Small intestine (tissue), 7 donors: ENCODE data around the gene CHID1. TPM values are rescaled to one million over a fixed set of nuclear protein-coding genes. Genes with fewer than 3 reads are reported as not detected.
A peak's percentile ranks its signal among the peaks of the same experiment; 100 is the strongest.

Source experiments
- DNase-seq, 2 donors: peaks; one replicate each; pipeline versions ENCODE4 v3.0.0 to v3.0.0-alpha.2; 2013
- FAIRE-seq: peaks from 2 replicates; lab custom pipeline; 2012; peaks lifted over from hg19 to GRCh38; lab: Jason Lieb, UNC
- H3K27ac ChIP-seq, 3 donors: one replicate each; pipeline ENCODE4 v1.5.1; 2013; ENCODE audit warnings: low read length in 2 of 3, mild to moderate bottlenecking in 2 of 3, control low read depth in 1 of 3, inconsistent platforms in 1 of 3, low read depth in 1 of 3, moderate library complexity in 1 of 3
- H3K27me3 ChIP-seq, 3 donors: one replicate each; pipeline ENCODE4 v1.6.1; 2013; ENCODE audit warnings: low read length in 3 of 3, inconsistent platforms in 1 of 3; ENCODE audit not compliant: control insufficient read depth in 3 of 3, insufficient read depth in 3 of 3
- H3K36me3 ChIP-seq, 3 donors: one replicate each; pipeline ENCODE4 v1.6.1; 2013; ENCODE audit warnings: low read length in 3 of 3, inconsistent platforms in 1 of 3, low read depth in 1 of 3, mild to moderate bottlenecking in 1 of 3, moderate library complexity in 1 of 3; ENCODE audit not compliant: control insufficient read depth in 3 of 3, insufficient read depth in 2 of 3
- H3K4me1 ChIP-seq, 3 donors: one replicate each; pipeline ENCODE4 v1.6.1; 2013; ENCODE audit warnings: low read length in 2 of 3, inconsistent platforms in 1 of 3, low read depth in 1 of 3, mild to moderate bottlenecking in 1 of 3, moderate library complexity in 1 of 3; ENCODE audit not compliant: control insufficient read depth in 3 of 3, insufficient read depth in 2 of 3
- H3K4me3 ChIP-seq, 3 donors: one replicate each; pipeline ENCODE4 v1.5.1; 2013; ENCODE audit warnings: low read length in 3 of 3, control low read depth in 1 of 3, inconsistent platforms in 1 of 3, low read depth in 1 of 3, mild to moderate bottlenecking in 1 of 3, moderate library complexity in 1 of 3
- H3K9me3 ChIP-seq, 2 donors: one replicate each; pipeline ENCODE4 v1.6.1; 2013; ENCODE audit warnings: low read depth in 1 of 2, low read length in 1 of 2; ENCODE audit not compliant: control insufficient read depth in 2 of 2, insufficient read depth in 1 of 2
- WGBS, 3 donors: extraction: QIAGEN DNeasy Blood & Tissue Kit; methylation state at CpG; one replicate each; pipeline ENCODE4 v1.1.7; 2013; 5-methylcytosine and 5-hydroxymethylcytosine counted together
- polyA plus RNA-seq, 4 donors: library from polyadenylated mRNA; stranded (reverse) in 3 of 4; unstranded in 1 of 4; fragments of 200-250 nt in 3 of 4; fragments of 120-200 nt in 1 of 4; gene quantifications; one replicate each; pipeline versions ENCODE4 v1.2.1 to v1.2.3, GENCODE V29; 2013
- donor health status: healthy with polysubstance abuse.
- donor health status: control.
- donor health status: control.
- donor health status: Bipolar disorder and iron deficiency.
- donor health status: healthy.

CHID1 gene
- polyA plus RNA-seq, 4 donors = 13.6 to 94.4 (median 42.1) TPM

DNA sequence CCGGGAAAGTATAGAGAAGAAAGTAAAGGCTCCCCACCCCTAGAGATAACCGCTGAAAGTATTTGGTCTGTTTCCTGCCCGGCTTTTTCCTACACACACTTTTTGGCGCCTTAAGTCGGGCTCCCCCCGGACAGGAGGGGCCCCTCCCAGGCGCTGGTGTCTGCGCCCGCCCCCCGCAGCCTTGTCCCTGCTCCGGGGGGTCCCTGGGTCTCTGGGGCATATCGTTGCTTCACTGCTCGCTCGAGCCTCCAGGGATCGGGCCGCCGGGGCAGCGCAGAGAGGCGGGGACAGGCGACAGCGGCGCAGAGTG lies 83.8 kb downstream of the CHID1 start:
- H3K27ac ChIP-seq = peak overlapping the region; percentile 91 to 98 (median 92)
- WGBS, 3 donors = 0 to 1% (median 0%) methylated on average over 14 to 22 of the region's 22 CpGs
- peaks cover 6 to 75% (median 9%) of the 10 kb centered on the region in 3 donors for H3K4me1 ChIP-seq
- FAIRE-seq = no peak
- H3K9me3 ChIP-seq = no peaks in the 10 kb centered on the region
- peaks cover 4 to 42% (median 13%) of the 10 kb centered on the region in 3 donors for H3K36me3 ChIP-seq
- no peak for DNase-seq
- H3K4me3 ChIP-seq = peak overlapping the region; percentile 53 to 75 (median 64)
- H3K27me3 ChIP-seq = peaks cover 0 to 15% (median 0%) of the 10 kb centered on the region in 3 donors

DNA sequence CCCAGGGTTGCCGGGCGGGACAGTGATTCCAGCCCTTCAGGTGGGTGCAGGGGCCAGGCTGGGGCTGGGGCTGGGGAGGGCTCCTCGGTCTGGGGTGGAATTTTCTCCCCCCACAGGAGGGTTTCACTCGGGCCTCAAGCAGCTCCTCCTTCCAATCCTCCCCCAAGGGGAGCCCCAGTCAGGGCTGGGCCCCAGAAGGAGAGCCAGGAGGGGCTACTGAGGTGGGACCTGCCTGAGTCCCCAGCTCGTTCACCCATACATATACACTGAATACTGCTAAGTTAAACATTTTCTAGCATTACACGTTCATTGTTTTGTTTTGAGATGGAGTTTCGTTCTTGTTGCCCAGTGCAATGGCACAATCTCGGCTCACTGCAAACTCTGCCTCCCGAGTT lies 84.4 kb downstream of the CHID1 start:
- WGBS, 3 donors = 25 to 57% (median 36%) methylated on average over 9 of the region's 9 CpGs
- Histone ChIP-seq H3K9me3 (no peaks in the 10 kb centered on the region), H3K36me3 (peaks cover 4 to 48% (median 13%) of the 10 kb centered on the region in 3 donors), H3K4me1 (peaks cover 6 to 74% (median 9%) of the 10 kb centered on the region in 3 donors), H3K4me3 (no peak overlapping the region), H3K27me3 (peaks cover 0 to 15% (median 0%) of the 10 kb centered on the region in 3 donors), H3K27ac (peak overlapping the region in 2 of 3 donors; percentile 92 to 98)
- DNase-seq (peak in 1 of 2 donors; percentile 57), FAIRE-seq (no peak)

DNA sequence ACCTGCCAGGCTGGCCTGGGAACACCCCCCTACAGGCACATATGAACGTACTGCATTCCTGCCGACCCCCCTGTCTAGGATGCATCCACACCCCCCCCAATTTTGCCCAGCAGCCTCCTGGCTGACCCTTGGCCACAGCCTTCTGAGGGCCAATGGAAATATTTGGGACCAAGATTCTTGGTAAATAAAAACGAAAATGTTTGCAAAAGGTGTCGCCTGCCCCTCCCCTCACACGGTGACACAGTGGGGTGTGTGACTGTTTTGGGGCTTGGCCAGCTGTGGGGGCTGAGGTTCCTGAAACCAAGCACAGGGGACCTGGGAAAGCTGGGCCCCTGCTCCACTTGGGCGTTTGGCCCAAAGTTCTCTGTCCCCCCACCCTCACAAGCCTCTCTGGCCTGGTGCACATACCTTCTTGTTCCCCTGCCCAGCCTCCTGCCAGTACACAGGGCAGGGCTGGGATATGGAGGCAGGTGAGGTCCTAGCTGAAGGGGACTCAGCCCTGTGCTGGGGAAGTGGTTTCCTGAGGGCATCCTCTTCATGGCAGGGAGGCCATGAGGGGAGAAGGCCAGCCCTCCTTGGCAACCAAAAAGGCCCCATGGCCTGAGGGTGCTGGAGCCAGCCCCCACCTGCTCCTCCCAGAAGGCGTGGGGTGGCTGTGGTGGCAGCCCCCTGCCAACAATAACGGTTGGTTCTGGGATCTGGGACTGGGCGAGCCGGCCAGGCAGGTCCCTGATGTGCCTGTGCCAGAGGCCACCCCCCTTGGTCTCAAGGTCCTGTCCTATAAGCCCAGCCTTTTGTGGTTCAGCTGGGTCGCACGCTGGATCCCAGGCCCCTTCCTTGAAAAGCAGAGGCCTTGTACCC lies 85.0 kb downstream of the CHID1 start:
- no peaks in the 10 kb centered on the region for H3K9me3 ChIP-seq
- H3K27me3 ChIP-seq = peaks cover 0 to 15% (median 0%) of the 10 kb centered on the region in 3 donors
- peaks cover 5 to 73% (median 6%) of the 10 kb centered on the region in 3 donors for H3K4me1 ChIP-seq
- no peak overlapping the region for H3K4me3 ChIP-seq
- no peak for FAIRE-seq
- WGBS, 3 donors = 30 to 67% (median 46%) methylated on average over 12 of the region's 12 CpGs
- H3K36me3 ChIP-seq = peaks cover 4 to 54% (median 13%) of the 10 kb centered on the region in 3 donors
- peak overlapping the region; percentile 16 to 98 (median 68) for H3K27ac ChIP-seq
- DNase-seq = peak; percentile 31 to 57

DNA sequence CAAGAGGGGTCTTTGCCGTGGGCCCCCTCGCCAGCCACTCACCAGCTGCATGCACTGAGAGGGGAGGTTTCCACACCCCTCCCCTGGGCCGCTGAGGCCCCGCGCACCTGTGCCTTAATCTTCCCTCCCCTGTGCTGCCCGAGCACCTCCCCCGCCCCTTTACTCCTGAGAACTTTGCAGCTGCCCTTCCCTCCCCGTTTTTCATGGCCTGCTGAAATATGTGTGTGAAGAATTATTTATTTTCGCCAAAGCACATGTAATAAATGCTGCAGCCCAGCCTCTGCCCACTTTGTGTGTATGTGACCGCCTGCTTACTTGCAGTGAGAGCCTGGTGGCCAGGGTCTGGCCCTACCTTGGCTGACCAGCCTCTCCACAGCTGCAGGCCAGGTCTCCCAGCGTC lies 85.7 kb downstream of the CHID1 start:
- no peaks in the 10 kb centered on the region for H3K9me3 ChIP-seq
- peaks cover 5 to 73% (median 6%) of the 10 kb centered on the region in 3 donors for H3K4me1 ChIP-seq
- H3K4me3 ChIP-seq = no peak overlapping the region
- DNase-seq = no peak
- 54 to 71% (median 59%) methylated on average over 10 to 11 of the region's 11 CpGs for WGBS, 3 donors
- no peak for FAIRE-seq
- H3K27ac ChIP-seq = no peak overlapping the region
- peaks cover 4 to 58% (median 13%) of the 10 kb centered on the region in 3 donors for H3K36me3 ChIP-seq
- H3K27me3 ChIP-seq = peaks cover 0 to 11% (median 0%) of the 10 kb centered on the region in 3 donors

DNA sequence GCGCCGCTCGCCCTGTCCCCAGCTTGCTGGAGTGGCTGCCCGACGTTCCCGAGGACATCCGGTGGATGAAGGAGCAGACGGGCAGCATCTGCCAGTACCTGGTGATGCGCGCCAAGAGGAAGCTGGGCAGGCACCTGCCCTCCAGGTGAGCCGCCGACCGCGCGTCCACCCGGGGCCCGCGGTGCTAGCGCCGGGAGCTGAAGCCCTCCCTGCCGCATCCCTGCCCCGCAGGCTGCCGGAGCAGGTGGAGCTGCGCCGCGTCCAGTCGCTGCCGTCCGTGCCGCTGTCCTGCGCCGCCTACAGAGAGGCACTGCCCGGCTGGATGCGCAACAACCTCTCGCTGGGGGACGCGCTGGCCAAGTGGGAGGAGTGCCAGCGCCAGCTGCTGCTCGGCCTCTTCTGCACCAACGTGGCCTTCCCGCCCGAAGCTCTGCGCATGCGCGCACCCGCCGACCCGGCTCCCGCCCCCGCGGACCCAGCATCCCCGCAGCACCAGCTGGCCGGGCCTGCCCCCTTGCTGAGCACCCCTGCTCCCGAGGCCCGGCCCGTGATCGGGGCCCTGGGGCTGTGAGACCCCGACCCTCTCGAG lies 86.2 kb downstream of the CHID1 start:
- Histone ChIP-seq H3K4me3 (no peak overlapping the region), H3K4me1 (peaks cover 0 to 67% (median 6%) of the 10 kb centered on the region in 3 donors), H3K36me3 (peaks cover 4 to 58% (median 13%) of the 10 kb centered on the region in 3 donors), H3K9me3 (no peaks in the 10 kb centered on the region), H3K27ac (no peak overlapping the region), H3K27me3 (peaks cover 0 to 5% (median 0%) of the 10 kb centered on the region in 3 donors)
- no peak for DNase-seq
- no peak for FAIRE-seq
- 85 to 89% (median 87%) methylated on average over 35 to 59 of the region's 59 CpGs for WGBS, 3 donors

DNA sequence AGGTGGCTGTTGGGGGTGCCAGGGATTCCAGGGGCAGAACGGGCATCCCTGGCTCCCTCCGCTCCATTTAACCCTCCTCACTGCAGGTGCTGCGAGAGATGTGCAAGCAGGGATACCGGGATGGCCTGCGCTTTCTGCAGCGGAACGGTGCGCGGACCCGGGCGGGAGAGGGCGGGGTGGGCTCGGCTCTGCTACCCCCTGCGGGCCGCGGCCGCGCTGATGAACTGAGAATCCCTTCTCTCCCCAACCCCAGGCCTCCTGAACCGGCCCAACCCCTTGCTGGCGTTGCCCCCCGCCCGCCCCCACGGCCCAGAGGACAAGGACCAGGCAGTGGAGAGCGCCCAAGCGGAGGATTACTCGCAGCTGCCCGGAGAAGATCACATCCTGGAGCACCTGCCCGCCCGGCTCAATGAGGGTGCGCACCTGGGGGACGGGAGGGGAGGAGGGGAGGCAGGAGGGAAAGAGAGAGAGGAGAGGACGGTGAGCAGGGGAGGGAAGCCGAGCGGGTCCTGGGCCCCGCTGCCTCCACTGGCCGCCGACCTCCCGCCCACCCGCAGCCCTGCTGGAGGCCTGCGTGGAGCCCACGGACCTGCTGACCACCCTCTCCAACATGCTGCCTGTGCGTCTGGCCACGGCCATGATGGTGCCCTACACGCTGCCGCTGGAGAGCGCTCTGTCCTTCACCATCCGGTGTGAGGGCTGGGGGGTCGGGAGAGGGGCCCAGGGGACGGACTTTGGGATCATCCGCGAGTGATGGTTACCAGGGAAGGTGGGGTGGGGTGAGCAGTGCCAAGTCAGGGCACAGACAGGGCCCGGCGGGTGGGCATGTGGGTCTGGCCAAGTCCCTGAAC lies 86.9 kb downstream of the CHID1 start:
- Histone ChIP-seq H3K4me1 (peaks cover 0 to 64% (median 6%) of the 10 kb centered on the region in 3 donors), H3K4me3 (no peak overlapping the region), H3K27me3 (no peaks in the 10 kb centered on the region), H3K36me3 (peaks cover 4 to 58% (median 13%) of the 10 kb centered on the region in 3 donors), H3K9me3 (no peaks in the 10 kb centered on the region), H3K27ac (no peak overlapping the region)
- WGBS, 3 donors = 88 to 91% (median 89%) methylated on average over 39 to 53 of the region's 53 CpGs
- no peak for FAIRE-seq
- DNase-seq = no peak

- no peak for DNase-seq
- Histone ChIP-seq H3K36me3 (peaks cover 4 to 58% (median 13%) of the 10 kb centered on the region in 3 donors), H3K27me3 (no peaks in the 10 kb centered on the region), H3K4me1 (peaks cover 0 to 52% (median 3%) of the 10 kb centered on the region in 3 donors), H3K9me3 (no peaks in the 10 kb centered on the region), H3K27ac (peak overlapping the region; percentile 76 to 98 (median 91)), H3K4me3 (peak overlapping the region in 2 of 3 donors; percentile 37 to 83)
- FAIRE-seq = no peak
- 60 to 73% (median 63%) methylated on average over 22 of the region's 22 CpGs for WGBS, 3 donors
Measured at GRCh38 chr11:821512-822371, 88.9 kb downstream of the CHID1 start.
